Endodermal cell (in vitro differentiated cells): ENCODE results near the gene ATXN1. TPM values are rescaled to one million over a fixed set of nuclear protein-coding genes. Genes with fewer than 3 reads are reported as not detected.

Source experiments
- DNase-seq: peaks from one replicate; pipeline ENCODE4 v3.0.0-alpha.2; 2017
- H3K27ac ChIP-seq: 2 replicates; pipeline ENCODE4 v1.5.1; 2013; ENCODE audit warnings: mild to moderate bottlenecking, low read depth, low read length, moderate library complexity
- H3K27me3 ChIP-seq: 2 replicates; pipeline ENCODE4 v1.6.1; 2013; ENCODE audit warnings: mild to moderate bottlenecking, low read length, moderate library complexity; ENCODE audit not compliant: insufficient read depth, control insufficient read depth, poor library complexity, severe bottlenecking
- H3K36me3 ChIP-seq: 2 replicates; pipeline ENCODE4 v1.7.0; 2013; ENCODE audit warnings: mild to moderate bottlenecking, low read length, moderate library complexity; ENCODE audit not compliant: control insufficient read depth, insufficient read depth
- H3K4me1 ChIP-seq: one replicate; pipeline ENCODE4 v1.7.0; 2013; ENCODE audit warnings: low read length; ENCODE audit not compliant: control insufficient read depth, insufficient read depth
- H3K4me3 ChIP-seq: 2 replicates; pipeline ENCODE4 v1.5.1; 2013; ENCODE audit warnings: mild to moderate bottlenecking, low read length, moderate library complexity
- H3K9ac ChIP-seq: 2 replicates; pipeline ENCODE4 v1.6.1; 2013; ENCODE audit warnings: mild to moderate bottlenecking, low read length, moderate library complexity; ENCODE audit not compliant: poor library complexity, severe bottlenecking; ENCODE audit errors: extremely low read depth
- H3K9me3 ChIP-seq: 2 replicates; pipeline ENCODE4 v1.6.1; 2013; ENCODE audit warnings: mild to moderate bottlenecking, low read length, moderate library complexity; ENCODE audit not compliant: control insufficient read depth
- H3K27ac Mint-ChIP-seq: 2 replicates; pipeline ENCODE4 v1.8.0; 2020; ENCODE audit warnings: mixed read lengths
- H3K27me3 Mint-ChIP-seq: 2 replicates; pipeline ENCODE4 v1.8.0; 2021; ENCODE audit warnings: mild to moderate bottlenecking, mixed read lengths; ENCODE audit not compliant: insufficient read depth
- H3K36me3 Mint-ChIP-seq: 2 replicates; pipeline ENCODE4 v1.8.0; 2020; ENCODE audit warnings: low read depth, mixed read lengths
- H3K4me1 Mint-ChIP-seq: 2 replicates; pipeline ENCODE4 v1.8.0; 2020; ENCODE audit warnings: mixed read lengths
- H3K4me3 Mint-ChIP-seq: 2 replicates; pipeline ENCODE4 v1.8.0; 2020; ENCODE audit warnings: mild to moderate bottlenecking, moderate library complexity, mixed read lengths
- H3K9me3 Mint-ChIP-seq: 2 replicates; pipeline ENCODE4 v1.8.0; 2020; ENCODE audit warnings: mild to moderate bottlenecking, mixed read lengths
- WGBS, 2 experiments: methylation state at CpG; one replicate each; pipeline versions ENCODE4 v1.1.5 to v1.1.7; 2013; ENCODE audit warnings: missing lambda C conversion rate in 2 of 2, mixed read lengths in 1 of 2; ENCODE audit not compliant: insufficient coverage in 1 of 2, insufficient read length in 1 of 2; 5-methylcytosine and 5-hydroxymethylcytosine counted together
- total RNA-seq, 2 donors: library from RNA; stranded (reverse); fragmentation: NEBNext Ultra II Directional in 1 of 2; extraction: Animal tissue kit (Norgen Biotek cat#: 25700) in 1 of 2; gene quantifications; 2 replicates in 1 of 2; 3 replicates in 1 of 2; pipeline ENCODE4 v1.2.1, GENCODE V29; 2021
- TF ChIP-seq, protein P1 (sequence below): fragments of 200-600 bp; sonication (generic); conservative IDR thresholded peaks from 2 replicates; pipeline ENCODE4 v1.5.0; 2021; ENCODE audit warnings: antibody characterized with exemption, mild to moderate bottlenecking

Gene ATXN1
- total RNA-seq, 2 donors from 2014 or later = 10.4 to 15.9 TPM

DNA sequence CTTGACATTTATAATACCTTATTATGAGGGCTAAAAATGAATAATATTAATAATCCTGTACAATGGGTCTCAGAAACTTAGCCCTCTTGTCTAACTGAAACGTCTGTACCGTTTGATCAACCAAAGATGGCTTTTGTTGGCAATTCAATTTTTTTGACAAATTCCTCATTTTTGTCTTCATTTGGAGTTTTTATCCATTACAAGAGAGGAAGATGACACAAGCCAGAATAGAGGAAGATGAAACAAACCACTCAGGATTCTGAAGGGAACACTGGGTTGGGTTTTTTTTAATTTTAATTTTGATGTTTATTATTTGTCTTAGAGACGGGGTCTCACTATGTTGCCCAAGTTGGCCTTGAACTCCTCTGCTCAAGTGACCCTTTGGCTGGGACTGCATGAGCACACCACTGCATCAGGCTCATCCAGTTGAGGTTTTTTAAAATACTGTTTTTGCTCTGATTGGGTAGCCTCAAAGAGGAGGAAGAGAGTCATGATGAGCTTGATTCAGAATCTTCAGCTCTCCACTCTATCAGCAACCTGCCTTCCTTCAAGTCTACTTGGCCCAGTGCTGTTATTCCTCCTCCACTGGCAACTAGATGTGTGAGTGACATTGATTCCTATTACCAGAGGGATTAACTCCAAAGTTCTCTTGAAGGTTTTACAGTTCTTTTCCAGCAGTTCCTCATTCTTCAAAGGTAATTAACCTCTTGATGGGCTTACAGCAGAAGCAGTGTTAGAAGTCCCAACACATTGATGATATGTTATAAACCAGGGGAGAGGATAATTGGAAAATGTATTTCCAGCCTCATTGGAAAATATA, 71.3 kb downstream of the ATXN1 start:
- 94 to 100% methylated on average over 3 of the region's 3 CpGs for WGBS, 2 experiments
- H3K27me3 Mint-ChIP-seq = no peaks in the 10 kb centered on the region
- Histone ChIP-seq H3K9me3 (no peaks in the 10 kb centered on the region), H3K4me1 (no peaks in the 10 kb centered on the region), H3K27ac (no peak overlapping the region), H3K27me3 (no peaks in the 10 kb centered on the region), H3K9ac (no peak overlapping the region), H3K36me3 (no peaks in the 10 kb centered on the region), H3K4me3 (no peak overlapping the region)
- H3K36me3 Mint-ChIP-seq = peaks cover 2% of the 10 kb centered on the region
- DNase-seq = no peak
- H3K9me3 Mint-ChIP-seq = peaks cover 3% of the 10 kb centered on the region
- H3K4me1 Mint-ChIP-seq = peaks cover 10% of the 10 kb centered on the region
- no peak overlapping the region for H3K4me3 Mint-ChIP-seq
- H3K27ac Mint-ChIP-seq = no peak overlapping the region
- TF ChIP-seq, protein P1, sequence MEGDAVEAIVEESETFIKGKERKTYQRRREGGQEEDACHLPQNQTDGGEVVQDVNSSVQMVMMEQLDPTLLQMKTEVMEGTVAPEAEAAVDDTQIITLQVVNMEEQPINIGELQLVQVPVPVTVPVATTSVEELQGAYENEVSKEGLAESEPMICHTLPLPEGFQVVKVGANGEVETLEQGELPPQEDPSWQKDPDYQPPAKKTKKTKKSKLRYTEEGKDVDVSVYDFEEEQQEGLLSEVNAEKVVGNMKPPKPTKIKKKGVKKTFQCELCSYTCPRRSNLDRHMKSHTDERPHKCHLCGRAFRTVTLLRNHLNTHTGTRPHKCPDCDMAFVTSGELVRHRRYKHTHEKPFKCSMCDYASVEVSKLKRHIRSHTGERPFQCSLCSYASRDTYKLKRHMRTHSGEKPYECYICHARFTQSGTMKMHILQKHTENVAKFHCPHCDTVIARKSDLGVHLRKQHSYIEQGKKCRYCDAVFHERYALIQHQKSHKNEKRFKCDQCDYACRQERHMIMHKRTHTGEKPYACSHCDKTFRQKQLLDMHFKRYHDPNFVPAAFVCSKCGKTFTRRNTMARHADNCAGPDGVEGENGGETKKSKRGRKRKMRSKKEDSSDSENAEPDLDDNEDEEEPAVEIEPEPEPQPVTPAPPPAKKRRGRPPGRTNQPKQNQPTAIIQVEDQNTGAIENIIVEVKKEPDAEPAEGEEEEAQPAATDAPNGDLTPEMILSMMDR = no peak

DNA sequence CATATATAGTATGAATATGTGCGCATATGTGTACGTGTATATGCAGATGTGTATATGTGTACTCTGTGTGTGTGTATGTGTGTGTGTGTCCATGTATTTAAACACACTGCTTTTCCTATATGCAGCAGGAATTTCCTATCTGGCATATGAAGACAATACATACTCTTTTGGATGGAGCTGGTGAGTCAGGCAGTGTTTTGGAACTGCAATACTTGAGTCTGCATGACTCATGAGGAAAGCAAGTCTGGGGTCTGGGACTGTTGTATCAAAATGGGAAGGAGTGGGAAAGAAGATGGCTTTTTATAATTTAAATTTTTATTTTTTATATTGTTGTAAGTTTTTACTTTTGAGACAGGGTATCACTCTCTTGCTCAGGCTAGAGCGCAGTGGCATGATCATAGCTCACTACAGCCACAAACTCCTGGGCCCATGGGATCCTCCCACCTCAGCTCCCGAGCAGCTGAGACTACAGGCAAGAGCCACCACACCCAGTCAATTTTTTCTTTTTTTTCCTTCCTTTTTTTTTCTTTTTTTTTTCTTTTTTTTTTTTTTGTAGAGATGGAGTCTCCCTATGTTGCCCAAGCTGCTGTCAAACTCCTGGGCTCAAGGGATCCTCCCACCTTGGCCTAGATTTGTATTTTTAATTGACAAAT, 72.2 kb downstream of the ATXN1 start:
- 93 to 100% methylated on average over 1 to 4 of the region's 4 CpGs for WGBS, 2 experiments
- Histone ChIP-seq H3K9me3 (no peaks in the 10 kb centered on the region), H3K9ac (no peak overlapping the region), H3K27me3 (no peaks in the 10 kb centered on the region), H3K4me3 (no peak overlapping the region), H3K4me1 (no peaks in the 10 kb centered on the region), H3K36me3 (no peaks in the 10 kb centered on the region), H3K27ac (no peak overlapping the region)
- DNase-seq = no peak
- Mint-ChIP-seq H3K36me3 (no peaks in the 10 kb centered on the region), H3K4me1 (peaks cover 10% of the 10 kb centered on the region), H3K27ac (no peak overlapping the region), H3K27me3 (no peaks in the 10 kb centered on the region), H3K9me3 (peaks cover 3% of the 10 kb centered on the region), H3K4me3 (no peak overlapping the region)
- TF ChIP-seq, protein P1 = no peak

GRCh38 chr6:16688436-16688835, 72.8 kb downstream of the ATXN1 start:
- no peaks in the 10 kb centered on the region for H3K4me1 ChIP-seq
- no peak overlapping the region for H3K27ac ChIP-seq
- no peaks in the 10 kb centered on the region for H3K36me3 ChIP-seq
- no peak overlapping the region for H3K9ac ChIP-seq
- no peak overlapping the region for H3K4me3 ChIP-seq
- no peaks in the 10 kb centered on the region for H3K27me3 Mint-ChIP-seq
- peaks cover 10% of the 10 kb centered on the region for H3K4me1 Mint-ChIP-seq
- no peak overlapping the region for H3K27ac Mint-ChIP-seq
- TF ChIP-seq, protein P1 = no peak
- no peaks in the 10 kb centered on the region for H3K9me3 ChIP-seq
- WGBS, 2 experiments = 81% methylated on average over 1 of the region's 1 CpG; no CpG with 5 or more reads in 1 of the 2 experiments
- no peaks in the 10 kb centered on the region for H3K9me3 Mint-ChIP-seq
- no peak for DNase-seq
- no peaks in the 10 kb centered on the region for H3K27me3 ChIP-seq
- H3K36me3 Mint-ChIP-seq = no peaks in the 10 kb centered on the region
- H3K4me3 Mint-ChIP-seq = no peak overlapping the region
